Body of pancreas (tissue), 4 donors: ENCODE measurements around the gene PCDH15. TPM values are rescaled to one million over a fixed set of nuclear protein-coding genes. Genes with fewer than 3 reads are reported as not detected.

Experiments used
- ATAC-seq: fragments of 150-250 bp; one replicate; pipeline ENCODE4 v1.9.1; 2016
- DNase-seq, 4 donors: peaks; one replicate each; pipeline ENCODE4 v3.0.0-alpha.2; 2019
- H3K27ac ChIP-seq, 4 donors: fragments of 200-600 bp; sonication (generic); 1 replicate in 3 of 4; 2 replicates in 1 of 4; pipeline versions ENCODE4 v1.5.1 to v1.6.1; 2016 to 2019; ENCODE audit warnings: mild to moderate bottlenecking in 1 of 4, mixed read lengths in 1 of 4, moderate library complexity in 1 of 4
- H3K27me3 ChIP-seq, 2 donors: fragments of 200-600 bp; sonication (generic); one replicate each; pipeline ENCODE4 v1.6.0; 2016; ENCODE audit warnings: mild to moderate bottlenecking in 1 of 2
- H3K36me3 ChIP-seq, 2 donors: fragments of 200-600 bp; sonication (generic); replicated peaks in 1 of 2; 2 replicates each; pipeline ENCODE4 v1.5.1; 2016; ENCODE audit warnings: low read depth in 2 of 2; ENCODE audit not compliant: insufficient read depth in 1 of 2
- H3K4me1 ChIP-seq: fragments of 200-600 bp; sonication (generic); one replicate; pipeline ENCODE4 v1.6.0; 2016
- H3K4me3 ChIP-seq, 2 donors: fragments of 200-600 bp; sonication (generic); 1 replicate in 1 of 2; 2 replicates in 1 of 2; pipeline ENCODE4 v1.5.1; 2016 to 2019
- H3K9me3 ChIP-seq, 3 donors: fragments of 200-600 bp; sonication (generic); 1 replicate in 2 of 3; 2 replicates in 1 of 3; pipeline ENCODE4 v1.5.1; 2016
- CTCF ChIP-seq, 7 experiments: fragments of 450-650 bp in 4 of 7; fragments of 200-600 bp in 3 of 7; sonication (generic) in 3 of 7; IDR thresholded peaks; one replicate each; pipeline ENCODE4 v1.5.1; 2016 to 2019; ENCODE audit warnings: antibody characterized with exemption in 7 of 7
- POLR2A ChIP-seq, 3 donors: fragments of 450-650 bp; IDR thresholded peaks; one replicate each; pipeline ENCODE4 v1.6.1; 2016; ENCODE audit warnings: antibody characterized with exemption in 3 of 3, mild to moderate bottlenecking in 2 of 3
- WGBS, 2 donors: methylation state at CpG; one replicate each; pipeline ENCODE4 v1.1.5; 2017; 5-methylcytosine and 5-hydroxymethylcytosine counted together
- intact Hi-C: fragments of 100-400 bp; cut with DNase I; formaldehyde crosslinking; loops from one replicate; pipeline ENCODE4 v1.15.1; 2023
- total RNA-seq, 2 donors: library from RNA; depleted of rRNA; stranded (reverse); fragments of >200 nt; gene quantifications; one replicate each; pipeline ENCODE4 v1.1.0, GENCODE V29; 2016

PCDH15 gene
- total RNA-seq, 2 donors from 2014 or later, result not detected

GRCh38 chr10:54797636-54798321 is 3.3 kb downstream of the PCDH15 start:
- no peaks in the 10 kb centered on the region for H3K27me3 ChIP-seq
- H3K4me3 ChIP-seq, result no peak overlapping the region
- no peak for TF ChIP-seq POLR2A (IDR thresholded peaks at IDR 0.05)
- TF ChIP-seq CTCF (IDR thresholded peaks at IDR 0.05), result no peak
- no peaks in the 10 kb centered on the region for H3K36me3 ChIP-seq
- H3K9me3 ChIP-seq, result no peaks in the 10 kb centered on the region
- no peak for ATAC-seq
- no peak for DNase-seq
- no peak overlapping the region for H3K27ac ChIP-seq
- intact Hi-C loops, result no loop called here
- WGBS, 2 donors, result 47 to 48% methylated on average over 9 of the region's 9 CpGs
- no peaks in the 10 kb centered on the region for H3K4me1 ChIP-seq

- TF ChIP-seq CTCF (IDR thresholded peaks at IDR 0.05) (no peak), POLR2A (IDR thresholded peaks at IDR 0.05) (no peak)
- Histone ChIP-seq H3K36me3 (no peaks in the 10 kb centered on the region), H3K27me3 (no peaks in the 10 kb centered on the region), H3K4me1 (no peaks in the 10 kb centered on the region), H3K9me3 (no peaks in the 10 kb centered on the region), H3K27ac (no peak overlapping the region), H3K4me3 (no peak overlapping the region)
- ATAC-seq (no peak), DNase-seq (no peak)
- intact Hi-C loops, result no loop called here
- 66 to 83% methylated on average over 3 of the region's 3 CpGs for WGBS, 2 donors
Observed at GRCh38 chr10:54796881-54797280, 4.2 kb downstream of the PCDH15 start.

- Histone ChIP-seq H3K9me3 (no peaks in the 10 kb centered on the region), H3K4me3 (no peak overlapping the region), H3K27me3 (no peaks in the 10 kb centered on the region), H3K4me1 (no peaks in the 10 kb centered on the region), H3K36me3 (no peaks in the 10 kb centered on the region), H3K27ac (no peak overlapping the region)
- ATAC-seq (no peak), DNase-seq (no peak)
- 74 to 83% methylated on average over 4 of the region's 4 CpGs for WGBS, 2 donors
- intact Hi-C loops, result no loop called here
- TF ChIP-seq CTCF (IDR thresholded peaks at IDR 0.05), result no peak
Observed at GRCh38 chr10:54776622-54777021, 24.4 kb downstream of the PCDH15 start.

- no peaks in the 10 kb centered on the region for H3K4me1 ChIP-seq
- H3K4me3 ChIP-seq, result no peak overlapping the region
- TF ChIP-seq POLR2A (IDR thresholded peaks at IDR 0.05) (no peak), CTCF (IDR thresholded peaks at IDR 0.05) (no peak)
- DNase-seq (no peak), ATAC-seq (no peak)
- H3K9me3 ChIP-seq, result no peaks in the 10 kb centered on the region
- no peaks in the 10 kb centered on the region for H3K27me3 ChIP-seq
- H3K36me3 ChIP-seq, result no peaks in the 10 kb centered on the region
- H3K27ac ChIP-seq, result no peak overlapping the region
- intact Hi-C loops, result no loop called here
- 60 to 62% methylated on average over 6 of the region's 6 CpGs for WGBS, 2 donors
Observed at GRCh38 chr10:54772468-54773122, 28.4 kb downstream of the PCDH15 start.

GRCh38 chr10:54769051-54769450 is 32.0 kb downstream of the PCDH15 start:
- DNase-seq (no peak), ATAC-seq (no peak)
- Histone ChIP-seq H3K27me3 (no peaks in the 10 kb centered on the region), H3K27ac (no peak overlapping the region), H3K4me3 (no peak overlapping the region), H3K4me1 (no peaks in the 10 kb centered on the region), H3K36me3 (no peaks in the 10 kb centered on the region), H3K9me3 (no peaks in the 10 kb centered on the region)
- intact Hi-C loops, result no loop called here
- 34 to 47% methylated on average over 2 of the region's 2 CpGs for WGBS, 2 donors
- TF ChIP-seq POLR2A (IDR thresholded peaks at IDR 0.05), result no peak
- no peak for TF ChIP-seq CTCF (IDR thresholded peaks at IDR 0.05)
